GM10847 (cell line): ENCODE data around the gene FDX2.
A peak's percentile ranks its signal among the peaks of the same experiment; 100 is the strongest.

Source experiments
- POLR2A ChIP-seq: IDR thresholded peaks from 2 replicates; pipeline ENCODE4 v1.6.1; 2011; ENCODE audit not compliant: insufficient read length; ENCODE audit errors: extremely low read depth

The FDX2 gene

GRCh38 chr19:10292789-10293636, 22.8 kb downstream of the FDX2 start:
- no peak for TF ChIP-seq POLR2A

GRCh38 chr19:10292206-10292788, 23.5 kb downstream of the FDX2 start:
- no peak for TF ChIP-seq POLR2A

GRCh38 chr19:10291554-10292205, 24.1 kb downstream of the FDX2 start:
- no peak for TF ChIP-seq POLR2A

- no peak for TF ChIP-seq POLR2A
Observed at GRCh38 chr19:10290876-10291553, 24.8 kb downstream of the FDX2 start.

- TF ChIP-seq POLR2A = no peak
Observed at GRCh38 chr19:10290357-10290875, 25.4 kb downstream of the FDX2 start.

- TF ChIP-seq POLR2A = no peak
Observed at GRCh38 chr19:10289836-10290356, 25.9 kb downstream of the FDX2 start, which contains the start of gene ICAM5. TSS of gene ICAM5 (plus strand) at chr19:10289952. CDS start at chr19:10290044, 92 bp downstream.

GRCh38 chr19:10289167-10289835, 26.5 kb downstream of the FDX2 start:
- peak; percentile 9 for TF ChIP-seq POLR2A

- TF ChIP-seq POLR2A = no peak
Observed at GRCh38 chr19:10288662-10289166, 27.1 kb downstream of the FDX2 start.

- peak; percentile 11 for TF ChIP-seq POLR2A
Observed at GRCh38 chr19:10286803-10287737, 28.7 kb downstream of the FDX2 start, which contains the start of gene ICAM4. TSS of gene ICAM4 (plus strand) at chr19:10286955. CDS start at chr19:10287013, 58 bp downstream.

- no peak for TF ChIP-seq POLR2A
Observed at GRCh38 chr19:10285393-10285792, 30.4 kb downstream of the FDX2 start.

- no peak for TF ChIP-seq POLR2A
Observed at GRCh38 chr19:10284960-10285278, 30.9 kb downstream of the FDX2 start.

- no peak for TF ChIP-seq POLR2A
Observed at GRCh38 chr19:10284065-10284959, 31.5 kb downstream of the FDX2 start.
